HG02798 (cell line): ENCODE data around the gene FBXO40.

Source experiments
- ATAC-seq: cut with Tn5 transposase; IDR thresholded peaks from one replicate; pipeline ENCODE4 v1.9.1; 2021; ENCODE audit warnings: mild to moderate bottlenecking; ENCODE audit not compliant: unreplicated experiment, poor library complexity

The FBXO40 gene

DNA sequence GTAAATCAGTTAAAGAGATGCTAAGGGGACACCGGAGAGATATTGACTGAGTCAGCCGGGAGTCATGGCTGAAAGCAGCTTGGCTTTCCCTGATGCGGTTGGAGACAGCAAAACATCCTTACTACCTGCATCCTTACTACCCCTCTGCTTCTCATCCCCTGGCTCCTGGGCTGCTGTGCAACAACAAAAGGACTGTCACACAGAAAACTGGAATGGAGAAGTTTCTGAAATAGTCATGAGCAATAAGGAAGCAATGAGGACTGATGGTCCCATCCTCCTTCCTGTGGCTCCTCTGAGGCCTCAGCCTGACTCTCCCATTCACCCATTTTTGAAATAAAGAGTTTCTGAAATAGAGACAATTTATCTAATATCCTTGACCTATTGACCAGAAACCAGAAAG lies 66.4 kb downstream of the FBXO40 start:
- no peak for ATAC-seq

DNA sequence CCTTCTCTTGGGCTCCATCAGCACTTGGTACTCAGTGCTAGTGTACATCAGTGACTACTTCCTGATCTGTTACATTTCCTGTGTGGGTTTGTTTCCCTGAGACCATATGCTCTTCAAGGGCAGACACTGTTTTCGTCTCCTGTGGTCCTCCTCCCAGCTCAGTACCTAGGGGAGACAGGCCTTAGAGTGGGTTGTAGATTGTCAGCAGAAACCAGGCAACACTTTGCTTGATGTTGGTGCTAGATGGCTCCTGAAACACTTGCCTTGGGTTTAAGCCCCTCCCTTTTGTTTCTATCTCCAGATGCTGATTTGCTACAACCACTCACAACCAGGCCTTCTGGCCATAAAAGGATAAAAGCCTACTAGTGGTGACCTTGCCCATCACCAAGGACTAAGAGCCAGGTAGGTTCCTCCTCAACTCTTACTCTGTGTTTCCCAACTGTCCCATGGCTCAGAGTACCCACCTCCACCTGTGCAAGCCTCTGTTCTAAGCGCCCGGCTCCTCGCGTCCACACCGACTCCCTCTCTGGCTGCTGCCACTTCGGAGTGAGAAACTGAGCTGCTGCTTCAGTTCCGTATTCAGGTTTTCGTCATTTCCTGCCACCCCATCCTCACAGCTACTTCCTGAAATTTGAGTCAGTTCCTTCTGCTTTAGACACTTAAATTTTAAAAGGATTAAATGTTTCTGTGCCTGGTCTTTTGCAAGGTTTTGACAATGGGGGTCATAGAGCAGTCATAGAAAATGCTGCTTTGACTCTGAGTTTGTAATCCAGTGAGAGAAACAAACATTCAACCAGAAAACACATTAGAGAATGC lies 67.4 kb downstream of the FBXO40 start, which contains the start of gene HCLS1:
Gene HCLS1 (minus strand): TSS at position 548 of the 816 bp plus-strand sequence. CDS start 2,556 bp downstream, outside the sequence.
- ATAC-seq: peak; percentile 87

DNA sequence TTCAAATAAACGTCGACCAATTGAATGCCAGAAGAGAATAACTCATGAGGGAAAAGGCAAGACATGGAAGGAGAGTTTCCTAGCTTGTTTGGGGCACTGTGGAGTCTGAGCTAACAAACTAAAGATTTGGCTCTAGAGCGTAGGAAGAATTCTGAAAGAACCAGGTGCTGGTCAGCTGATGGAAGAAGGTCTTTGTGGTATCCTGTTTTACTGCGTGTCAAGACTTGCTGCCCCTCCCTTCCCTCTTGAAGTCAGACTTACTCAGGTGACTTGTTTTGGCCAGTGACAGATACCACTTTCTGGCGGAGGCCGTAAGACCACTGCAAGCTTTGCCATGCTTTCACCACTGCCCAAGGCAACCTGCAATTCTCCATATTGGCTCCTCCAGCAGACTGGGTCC lies 68.2 kb downstream of the FBXO40 start:
- ATAC-seq: no peak

DNA sequence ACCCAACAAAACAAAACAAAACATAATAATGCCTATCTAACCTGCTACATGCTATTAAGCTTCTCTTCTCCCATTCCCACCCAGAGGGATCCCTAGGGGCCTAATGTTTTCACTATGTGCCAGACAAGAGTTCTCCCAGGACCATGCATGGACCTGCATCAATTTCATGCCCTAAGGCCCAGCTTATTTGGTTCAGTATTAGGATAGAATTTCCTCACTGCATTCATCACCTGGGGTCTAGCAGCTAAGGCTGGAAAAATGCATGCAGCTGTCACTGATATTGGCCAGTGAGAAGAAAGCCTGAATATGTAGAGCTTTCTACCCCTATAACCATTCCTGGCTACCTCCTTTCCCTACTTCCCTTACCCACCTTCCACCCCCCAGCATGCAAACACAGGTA lies 69.6 kb downstream of the FBXO40 start:
- ATAC-seq: no peak

DNA sequence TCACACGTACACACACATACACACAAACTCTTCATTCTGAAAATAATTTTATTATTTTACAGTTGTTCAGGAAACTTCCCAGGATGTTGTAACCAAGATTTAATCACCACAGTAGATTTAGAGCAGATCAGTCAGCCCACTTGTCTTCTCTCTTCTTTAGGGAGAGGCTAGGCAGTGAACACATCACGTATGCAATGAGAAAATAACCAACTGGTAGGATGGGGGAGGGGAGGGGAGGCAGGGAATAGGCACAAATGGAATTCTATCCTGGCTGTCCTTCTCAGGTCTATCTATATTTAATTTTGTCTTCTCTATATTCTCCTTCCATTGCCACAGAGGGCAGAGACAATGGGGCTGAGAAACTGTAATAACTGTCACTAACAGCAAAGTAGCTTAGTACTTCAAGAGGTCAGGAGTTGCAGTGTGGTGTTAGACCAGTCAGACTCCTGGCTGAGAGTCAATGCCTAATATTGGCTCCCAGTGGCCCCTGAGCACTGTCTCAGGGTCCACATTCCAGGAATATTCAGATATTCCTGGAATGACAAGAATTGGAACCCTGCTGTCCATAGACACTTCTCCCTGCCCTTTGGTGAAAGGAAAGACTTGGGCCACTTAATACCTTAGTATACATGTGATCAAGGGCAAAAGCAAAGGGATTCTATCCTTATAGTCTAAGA lies 70.1 kb downstream of the FBXO40 start:
- ATAC-seq: no peak

DNA sequence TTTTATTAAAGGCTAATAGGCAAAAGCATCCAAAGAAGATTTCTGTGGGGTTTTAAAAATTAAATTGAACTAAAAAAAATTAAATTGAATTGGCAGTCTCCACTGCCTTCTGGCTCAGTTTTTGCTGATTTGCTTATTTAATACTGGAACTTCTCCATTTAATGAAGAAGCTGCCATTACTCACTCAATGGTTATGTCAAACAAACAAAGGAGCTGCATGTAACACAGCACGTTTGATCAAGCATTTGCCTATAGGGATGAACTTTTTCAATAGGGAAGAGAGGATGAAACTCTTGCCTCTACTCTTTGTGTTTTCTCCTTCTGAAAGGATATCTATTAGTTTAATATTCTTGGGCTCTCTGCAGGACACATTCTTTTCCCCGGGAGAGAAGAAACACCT lies 72.3 kb downstream of the FBXO40 start:
- ATAC-seq: no peak

DNA sequence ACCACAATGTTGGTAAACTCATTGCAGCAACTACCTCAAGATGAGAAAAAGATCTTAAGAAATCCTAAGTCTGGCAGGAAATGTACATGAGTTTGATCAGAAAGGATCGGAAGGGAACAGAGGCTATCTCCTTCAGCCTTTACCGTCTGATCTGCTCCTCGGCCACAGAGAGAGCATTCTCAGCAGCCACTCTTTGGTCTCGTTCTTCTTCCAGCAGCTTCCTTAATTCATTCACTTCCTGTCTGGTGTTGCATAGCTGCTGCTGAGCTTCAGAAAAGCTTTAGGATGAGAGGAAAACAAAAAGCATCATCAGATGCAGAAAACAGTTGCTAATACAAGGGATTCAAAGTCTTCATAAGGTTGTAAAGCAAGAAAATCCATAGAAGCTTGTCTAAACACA lies 74.2 kb downstream of the FBXO40 start:
- ATAC-seq: no peak

DNA sequence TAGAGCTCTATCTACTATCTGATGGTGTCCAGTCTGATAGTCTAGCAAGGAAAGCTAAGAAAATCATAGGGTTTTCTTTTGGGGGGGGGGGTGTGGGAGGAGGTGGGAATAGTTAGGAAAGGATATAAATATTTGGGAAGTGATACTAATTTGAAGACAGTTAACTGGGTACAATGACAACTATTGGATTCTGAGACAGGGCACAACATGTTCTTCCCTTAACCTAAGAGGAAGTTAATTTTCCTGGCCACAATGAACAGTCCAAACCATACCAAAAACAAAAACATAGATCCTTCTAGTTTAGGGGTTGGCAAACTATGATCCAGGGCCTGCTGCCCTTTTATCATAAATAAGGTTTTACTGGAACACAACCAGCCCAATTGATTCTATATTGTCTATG lies 77.5 kb downstream of the FBXO40 start:
- no peak for ATAC-seq

DNA sequence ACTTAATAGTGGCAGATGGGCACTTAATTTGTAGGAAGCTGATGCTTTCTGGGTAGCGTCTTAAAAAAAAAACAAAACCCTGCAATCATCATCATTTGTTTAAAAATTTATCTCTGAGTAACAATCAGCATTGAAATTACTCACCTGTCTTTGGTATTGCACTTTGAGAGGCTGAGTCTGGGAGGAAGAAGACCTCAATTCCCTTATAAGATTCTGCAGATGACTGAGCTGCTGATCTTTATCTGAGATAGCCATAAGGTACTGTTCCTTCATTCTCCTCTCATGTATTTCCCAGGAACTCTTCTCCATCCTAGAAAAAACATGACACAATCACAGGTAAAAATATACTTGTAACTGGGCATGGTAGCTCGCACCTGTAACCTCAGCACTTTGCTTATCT lies 84.0 kb downstream of the FBXO40 start:
- ATAC-seq: no peak
